NB4 (cell line): ENCODE data around the gene OR1L8.

Source experiments
- CTCF ChIP-seq: IDR thresholded peaks from one replicate; pipeline ENCODE4 v1.5.1; 2012; ENCODE audit warnings: low read depth, low read length
- MAX ChIP-seq: IDR thresholded peaks from 2 replicates; pipeline ENCODE4 v1.6.1; 2011; ENCODE audit warnings: low read depth, low read length
- MYC ChIP-seq: IDR thresholded peaks from 2 replicates; pipeline ENCODE4 v1.6.1; 2011; ENCODE audit warnings: low read depth, low read length
- POLR2A ChIP-seq: IDR thresholded peaks from 2 replicates; pipeline ENCODE4 v1.6.1; 2011; ENCODE audit warnings: mild to moderate bottlenecking; ENCODE audit not compliant: insufficient read length; ENCODE audit errors: extremely low read depth

DNA sequence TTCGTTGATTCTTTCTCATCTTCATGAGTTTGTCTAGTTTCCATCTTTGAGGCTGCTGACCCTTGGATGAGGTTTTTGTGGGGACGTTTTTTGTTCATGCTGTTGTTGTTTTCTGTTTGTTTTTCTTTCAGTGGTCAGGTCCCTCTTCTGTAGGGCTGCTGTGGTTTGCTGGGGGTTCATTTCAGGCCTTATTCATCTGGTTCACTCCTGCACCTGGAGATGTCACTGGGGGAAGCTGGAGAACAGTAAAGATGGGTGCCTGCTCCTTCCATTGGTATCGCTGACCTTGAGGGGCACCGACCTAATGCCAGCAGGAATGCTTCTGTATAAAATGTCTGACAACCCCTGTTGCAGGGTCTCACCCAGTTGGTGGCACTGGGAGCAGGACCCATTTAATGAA lies 21.7 kb downstream of the OR1L8 start:
- TF ChIP-seq CTCF: no peak
- TF ChIP-seq MAX: no peak
- no peak for TF ChIP-seq POLR2A
- no peak for TF ChIP-seq MYC
